Spleen (tissue), 11 donors: ENCODE results near the gene PCSK6. TPM values are rescaled to one million over a fixed set of nuclear protein-coding genes. Genes with fewer than 3 reads are reported as not detected.

Source experiments
- DNase-seq: peaks from one replicate; pipeline ENCODE4 v3.0.0-alpha.2; 2020
- H3K27ac ChIP-seq, 8 donors: fragments of 200-600 bp; sonication (generic) in 7 of 8; 1 replicate in 4 of 8; 2 replicates in 4 of 8; pipeline versions ENCODE4 v1.5.0 to v1.8.0; 2016 to 2021; ENCODE audit warnings: inconsistent platforms in 4 of 8, mild to moderate bottlenecking in 4 of 8, moderate library complexity in 1 of 8
- H3K27me3 ChIP-seq, 7 donors: fragments of 200-600 bp; sonication (generic) in 6 of 7; replicated peaks in 1 of 7; 1 replicate in 4 of 7; 2 replicates in 3 of 7; pipeline versions ENCODE4 v1.5.0 to v1.8.0; 2016 to 2021; ENCODE audit warnings: inconsistent platforms in 3 of 7, mild to moderate bottlenecking in 1 of 7
- H3K36me3 ChIP-seq, 6 donors: fragments of 200-600 bp; sonication (generic) in 5 of 6; 1 replicate in 4 of 6; 2 replicates in 2 of 6; pipeline versions ENCODE4 v1.5.0 to v1.8.0; 2016 to 2021; ENCODE audit warnings: inconsistent platforms in 2 of 6
- H3K4me1 ChIP-seq, 6 donors: fragments of 200-600 bp; sonication (generic) in 5 of 6; 1 replicate in 3 of 6; 2 replicates in 3 of 6; pipeline versions ENCODE4 v1.5.0 to v1.8.0; 2016 to 2021; ENCODE audit warnings: inconsistent platforms in 3 of 6
- H3K4me3 ChIP-seq, 8 donors: fragments of 200-600 bp; sonication (generic) in 7 of 8; 1 replicate in 4 of 8; 2 replicates in 4 of 8; pipeline versions ENCODE4 v1.5.0 to v1.8.0; 2016 to 2021; ENCODE audit warnings: inconsistent platforms in 4 of 8, mild to moderate bottlenecking in 4 of 8, moderate library complexity in 2 of 8
- H3K9me3 ChIP-seq, 8 donors: fragments of 200-600 bp; sonication (generic) in 7 of 8; 1 replicate in 4 of 8; 2 replicates in 4 of 8; pipeline versions ENCODE4 v1.5.0 to v1.8.0; 2016 to 2021; ENCODE audit warnings: inconsistent platforms in 4 of 8
- CTCF ChIP-seq, 11 experiments: fragments of 200-600 bp in 7 of 11; fragments of 450-650 bp in 4 of 11; sonication (generic) in 4 of 11; IDR thresholded peaks in 8 of 11; conservative IDR thresholded peaks in 3 of 11; 1 replicate in 7 of 11; 2 replicates in 4 of 11; pipeline versions ENCODE4 v1.4.0 to v1.8.0; 2016 to 2021; ENCODE audit warnings: antibody characterized with exemption in 11 of 11, inconsistent platforms in 4 of 11, mild to moderate bottlenecking in 1 of 11
- POLR2A ChIP-seq, 3 donors: fragments of 450-650 bp; IDR thresholded peaks; one replicate each; pipeline ENCODE4 v1.5.1; 2017; ENCODE audit warnings: antibody characterized with exemption in 3 of 3, mild to moderate bottlenecking in 1 of 3
- POLR2AphosphoS5 ChIP-seq, 3 donors: sonication (generic); formaldehyde crosslinking; IDR thresholded peaks; one replicate each; pipeline ENCODE4 v1.5.1; 2017; ENCODE audit warnings: antibody characterized with exemption in 3 of 3
- WGBS, 5 donors: extraction: QIAGEN DNeasy Blood & Tissue Kit in 3 of 5; methylation state at CpG; one replicate each; pipeline versions ENCODE4 v1.1.5 to v1.1.7; 2013 to 2018; 5-methylcytosine and 5-hydroxymethylcytosine counted together
- intact Hi-C: fragments of 100-400 bp; cut with DNase I; formaldehyde crosslinking; loops from one replicate; pipeline ENCODE4 v1.15.0; 2023; ENCODE audit warnings: low total_unique reads
- polyA plus RNA-seq, 3 donors: library from polyadenylated mRNA; stranded (reverse); fragments of 200-250 nt; gene quantifications; one replicate each; pipeline ENCODE4 v1.2.1, GENCODE V29; 2013
- total RNA-seq, 7 donors: library from RNA; depleted of rRNA in 3 of 7; stranded (reverse); fragments of >200 nt in 3 of 7; fragmentation: NEBNext Ultra II Directional in 4 of 7; extraction: Animal tissue kit (Norgen Biotek cat#: 25700) in 4 of 7; gene quantifications; one replicate each; pipeline versions ENCODE4 v1.1.0 to v1.2.1, GENCODE V29; 2016 to 2021
- donor health status: healthy with polysubstance abuse.
- donor health status: DM: no; HTN: no; CAD: no; lungs with moderate emphysema.
- donor health status: DM: no; HTN: no; CAD: no.
- donor health status: Bipolar disorder and iron deficiency.
- donor health status: healthy.
- donor health status: DM: no; HTN: no; CAD: no.
- donor health status: DM: yes; HTN: yes; CAD: no.

Gene PCSK6
- total and polyA plus RNA-seq, 10 donors = 10.0 to 403 (median 252) TPM

- Histone ChIP-seq H3K4me3 (no peak overlapping the region), H3K27ac (peak overlapping the region in 4 of 8 donors; percentile 55 to 75 (median 68)), H3K36me3 (peaks cover 0 to 29% (median 0%) of the 10 kb centered on the region in 6 donors), H3K9me3 (no peaks in the 10 kb centered on the region), H3K4me1 (peaks cover 6 to 59% (median 30%) of the 10 kb centered on the region in 6 donors), H3K27me3 (peaks cover 0 to 3% (median 0%) of the 10 kb centered on the region in 7 donors)
- no peak for TF ChIP-seq CTCF (IDR thresholded peaks at IDR 0.05 in 8 of 11, conservative IDR thresholded peaks at IDR 0.05 in 3 of 11)
- TF ChIP-seq POLR2A (IDR thresholded peaks at IDR 0.05) = no peak
- no peak for TF ChIP-seq POLR2AphosphoS5 (IDR thresholded peaks at IDR 0.05)
- 84 to 90% (median 86%) methylated on average over 10 to 12 of the region's 12 CpGs for WGBS, 5 donors
- DNase-seq = no peak
- intact Hi-C loops = no loop called here
Measured at GRCh38 chr15:101437209-101437608, 52.3 kb downstream of the PCSK6 start.

- Histone ChIP-seq H3K27ac (peak overlapping the region in 1 of 8 donors; percentile 66), H3K36me3 (peaks cover 0 to 34% (median 0%) of the 10 kb centered on the region in 6 donors), H3K4me1 (peaks cover 6 to 52% (median 24%) of the 10 kb centered on the region in 6 donors), H3K9me3 (no peaks in the 10 kb centered on the region), H3K27me3 (peaks cover 0 to 3% (median 0%) of the 10 kb centered on the region in 7 donors), H3K4me3 (no peak overlapping the region)
- 85 to 92% (median 88%) methylated on average over 9 of the region's 9 CpGs for WGBS, 5 donors
- intact Hi-C loops = no loop called here
- TF ChIP-seq CTCF (IDR thresholded peaks at IDR 0.05 in 8 of 11, conservative IDR thresholded peaks at IDR 0.05 in 3 of 11) = no peak
- no peak for TF ChIP-seq POLR2AphosphoS5 (IDR thresholded peaks at IDR 0.05)
- no peak for DNase-seq
Measured at GRCh38 chr15:101436526-101436925, 53.0 kb downstream of the PCSK6 start.

GRCh38 chr15:101435761-101436160 lies 53.7 kb downstream of the PCSK6 start:
- Histone ChIP-seq H3K9me3 (no peaks in the 10 kb centered on the region), H3K4me3 (no peak overlapping the region), H3K27me3 (peaks cover 0 to 3% (median 0%) of the 10 kb centered on the region in 7 donors), H3K36me3 (peaks cover 0 to 42% (median 0%) of the 10 kb centered on the region in 6 donors), H3K4me1 (peaks cover 5 to 45% (median 17%) of the 10 kb centered on the region in 6 donors), H3K27ac (peak overlapping the region in 2 of 8 donors; percentile 28 to 66)
- DNase-seq = peak; percentile 62
- intact Hi-C loops = no loop called here
- 57 to 85% (median 80%) methylated on average over 7 of the region's 7 CpGs for WGBS, 5 donors
- TF ChIP-seq CTCF (IDR thresholded peaks at IDR 0.05 in 8 of 11, conservative IDR thresholded peaks at IDR 0.05 in 3 of 11) = no peak
- peak in 1 of 3 donors; percentile 10 for TF ChIP-seq POLR2AphosphoS5 (IDR thresholded peaks at IDR 0.05)
- TF ChIP-seq POLR2A (IDR thresholded peaks at IDR 0.05) = no peak

- no peak for TF ChIP-seq POLR2A (IDR thresholded peaks at IDR 0.05)
- no peak for TF ChIP-seq CTCF (IDR thresholded peaks at IDR 0.05 in 8 of 11, conservative IDR thresholded peaks at IDR 0.05 in 3 of 11)
- no peak for TF ChIP-seq POLR2AphosphoS5 (IDR thresholded peaks at IDR 0.05)
- H3K4me1 ChIP-seq = peaks cover 0 to 32% (median 12%) of the 10 kb centered on the region in 6 donors
- H3K9me3 ChIP-seq = no peaks in the 10 kb centered on the region
- 81 to 90% (median 84%) methylated on average over 12 to 21 of the region's 21 CpGs for WGBS, 5 donors
- intact Hi-C loops = no loop called here
- H3K36me3 ChIP-seq = peaks cover 0 to 55% (median 2%) of the 10 kb centered on the region in 6 donors
- no peak for DNase-seq
- H3K27ac ChIP-seq = peak overlapping the region in 2 of 8 donors; percentile 22 to 46
- H3K4me3 ChIP-seq = no peak overlapping the region
- peaks cover 0 to 3% (median 0%) of the 10 kb centered on the region in 7 donors for H3K27me3 ChIP-seq
Measured at GRCh38 chr15:101434032-101434920, 55.2 kb downstream of the PCSK6 start.
